CD4-positive, alpha-beta memory T cell (primary cell): ENCODE measurements around the gene MRPL1. TPM values are rescaled to one million over a fixed set of nuclear protein-coding genes. Genes with fewer than 3 reads are reported as not detected.
A peak's percentile ranks its signal among the peaks of the same experiment; 100 is the strongest.
"Not testable (repeated sequence)": the region's sequence is repeated elsewhere in the genome, so short reads cannot be mapped to it uniquely, and the experiment has no call there.

ENCODE experiments used
- CTCF ChIA-PET: fragments of 350-600 bp; sonication (Branson Sonifier 250); formaldehyde crosslinking; loops from one replicate; lab custom pipeline; 2021; ENCODE audit warnings: inconsistent platforms; ENCODE audit not compliant: partially characterized antibody; lab: Charles Lee
- POLR2A ChIA-PET: fragments of 350-600 bp; sonication (Branson Sonifier 250); formaldehyde crosslinking; loops from one replicate; lab custom pipeline; 2021; ENCODE audit not compliant: partially characterized antibody; lab: Charles Lee
- DNase-seq, 5 donors: peaks; one replicate each; pipeline versions ENCODE4 v3.0.0 to v3.0.0-alpha.2; 2020 to 2022; ENCODE audit warnings: mixed read lengths in 1 of 5
- H3K27ac ChIP-seq: one replicate; pipeline ENCODE4 v1.7.0; 2013; ENCODE audit warnings: low read depth, low read length
- H3K27me3 ChIP-seq: 2 replicates; pipeline ENCODE4 v1.7.0; 2013; ENCODE audit warnings: mild to moderate bottlenecking, low read length, moderate library complexity; ENCODE audit not compliant: insufficient read depth
- H3K36me3 ChIP-seq: 2 replicates; pipeline ENCODE4 v1.7.0; 2013; ENCODE audit warnings: mild to moderate bottlenecking, low read length, moderate library complexity; ENCODE audit not compliant: insufficient read depth
- H3K4me1 ChIP-seq: 2 replicates; pipeline ENCODE4 v1.7.0; 2013; ENCODE audit warnings: mild to moderate bottlenecking, low read length, moderate library complexity; ENCODE audit not compliant: insufficient read depth
- H3K4me3 ChIP-seq, 2 donors: one replicate each; pipeline ENCODE4 v1.7.0; 2013; ENCODE audit warnings: low read length in 2 of 2, mild to moderate bottlenecking in 1 of 2
- H3K9me3 ChIP-seq, 2 donors: one replicate each; pipeline ENCODE4 v1.7.0; 2013; ENCODE audit warnings: low read length in 2 of 2, control low read depth in 1 of 2; ENCODE audit not compliant: control insufficient read depth in 1 of 2
- H3K27ac Mint-ChIP-seq, 7 donors: one replicate each; pipeline ENCODE4 v1.8.0; 2020 to 2021; ENCODE audit warnings: mixed read lengths in 7 of 7, mild to moderate bottlenecking in 6 of 7, inconsistent platforms in 3 of 7, moderate library complexity in 3 of 7
- H3K27me3 Mint-ChIP-seq, 2 donors: one replicate each; pipeline ENCODE4 v1.8.0; 2020 to 2021; ENCODE audit warnings: mixed read lengths in 2 of 2
- H3K36me3 Mint-ChIP-seq, 2 donors: one replicate each; pipeline ENCODE4 v1.8.0; 2020 to 2021; ENCODE audit warnings: mixed read lengths in 2 of 2, inconsistent platforms in 1 of 2, mild to moderate bottlenecking in 1 of 2
- H3K4me1 Mint-ChIP-seq, 4 donors: one replicate each; pipeline ENCODE4 v1.8.0; 2020 to 2021; ENCODE audit warnings: mixed read lengths in 4 of 4, mild to moderate bottlenecking in 1 of 4
- H3K4me3 Mint-ChIP-seq, 8 donors: one replicate each; pipeline ENCODE4 v1.8.0; 2020 to 2021; ENCODE audit warnings: mixed read lengths in 8 of 8, mild to moderate bottlenecking in 7 of 8, moderate library complexity in 6 of 8, inconsistent platforms in 3 of 8
- H3K9me3 Mint-ChIP-seq, 8 donors: one replicate each; pipeline ENCODE4 v1.8.0; 2020 to 2021; ENCODE audit warnings: mixed read lengths in 8 of 8, mild to moderate bottlenecking in 5 of 8, inconsistent platforms in 3 of 8, moderate library complexity in 1 of 8
- intact Hi-C: fragments of 100-400 bp; cut with micrococcal nuclease; formaldehyde crosslinking; loops from one replicate; pipeline ENCODE4 v1.15.1; 2023
- polyA plus RNA-seq, 2 donors: library from polyadenylated mRNA; unstranded; fragments of 300-500 nt; fragmentation: Illumina TruSeq; gene quantifications; one replicate each; pipeline ENCODE4 v1.2.3, GENCODE V29; 2021
- total RNA-seq, 2 experiments: library from RNA; stranded (reverse); gene quantifications; one replicate each; pipeline ENCODE4 v1.2.3, GENCODE V29; 2021

Gene MRPL1
- total and polyA plus RNA-seq, 4 experiments from 2014 or later, result 18.6 to 46.4 (median 25.0) TPM

DNA sequence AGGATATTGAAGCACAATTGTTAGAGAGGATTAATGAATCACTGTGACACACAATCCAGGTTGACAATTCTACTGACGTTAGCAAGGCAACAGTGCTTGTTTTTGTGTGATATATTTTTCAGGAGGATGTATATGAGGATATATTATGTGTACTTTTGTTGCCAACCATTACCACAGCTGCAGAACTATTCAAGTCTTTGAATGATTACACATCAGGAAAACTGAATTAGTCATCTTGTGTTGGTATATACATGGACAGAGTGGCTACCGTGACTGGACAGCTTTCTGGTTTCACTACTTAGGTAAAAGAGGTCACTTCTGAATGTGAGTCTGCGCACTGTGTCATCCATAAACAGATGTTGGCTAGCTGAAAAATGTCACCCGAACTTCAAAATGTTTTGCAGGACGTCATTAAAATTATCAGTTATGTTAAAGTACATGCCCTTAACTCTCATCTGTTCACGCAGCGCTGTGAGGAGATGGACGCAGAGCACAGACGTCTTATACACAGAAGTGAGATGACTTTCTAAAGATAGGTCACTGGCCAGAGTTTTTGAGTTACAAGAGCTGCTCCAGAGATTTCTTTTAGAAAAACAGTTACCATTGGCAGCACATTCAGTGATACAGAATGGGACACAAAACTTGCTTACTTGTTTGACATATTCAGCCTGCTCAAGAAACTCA, 69.0 kb downstream of the MRPL1 start:
- Mint-ChIP-seq H3K27me3 (no peaks in the 10 kb centered on the region), H3K27ac (no peak overlapping the region), H3K36me3 (peaks cover 41 to 51% of the 10 kb centered on the region in 2 donors), H3K9me3 (no peaks in the 10 kb centered on the region), H3K4me1 (peaks cover 0 to 2% (median under 1%) of the 10 kb centered on the region in 4 donors), H3K4me3 (no peak overlapping the region)
- DNase-seq, result no peak
- intact Hi-C loops, result no loop called here
- no peaks in the 10 kb centered on the region for H3K27me3 ChIP-seq
- H3K9me3 ChIP-seq, result no peaks in the 10 kb centered on the region
- H3K27ac ChIP-seq, result no peak overlapping the region
- H3K36me3 ChIP-seq, result no peaks in the 10 kb centered on the region
- H3K4me1 ChIP-seq, result no peaks in the 10 kb centered on the region
- CTCF ChIA-PET, result no interaction called here
- POLR2A ChIA-PET, result no interaction called here
- H3K4me3 ChIP-seq, result no peak overlapping the region

DNA sequence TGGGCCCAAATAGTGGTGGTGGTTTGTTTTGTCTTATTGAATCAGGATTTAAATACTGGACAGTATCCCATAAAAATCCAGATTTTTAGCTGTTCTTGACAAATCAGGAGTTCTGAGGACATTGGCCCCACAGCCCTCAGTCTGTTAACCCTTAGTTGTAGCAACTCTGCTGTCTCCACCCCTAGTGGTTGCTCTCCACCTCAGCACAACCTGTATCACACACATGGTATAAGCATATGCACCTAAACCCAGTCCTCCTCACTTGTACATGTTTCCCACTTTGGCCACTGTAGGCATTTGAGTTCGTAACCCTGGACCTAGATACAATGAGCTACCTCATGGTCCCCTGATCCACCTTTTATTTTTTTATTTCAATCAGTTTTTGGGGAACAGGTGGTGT, 75.9 kb downstream of the MRPL1 start:
- Mint-ChIP-seq H3K27ac (no peak overlapping the region), H3K4me3 (no peak overlapping the region), H3K9me3 (peaks cover 0 to 12% (median 3%) of the 10 kb centered on the region in 8 donors), H3K4me1 (peaks cover 0 to 15% (median 3%) of the 10 kb centered on the region in 4 donors), H3K27me3 (no peaks in the 10 kb centered on the region), H3K36me3 (peaks cover 62 to 72% of the 10 kb centered on the region in 2 donors)
- Histone ChIP-seq H3K27ac (no peak overlapping the region), H3K9me3 (no peaks in the 10 kb centered on the region), H3K4me3 (no peak overlapping the region), H3K4me1 (no peaks in the 10 kb centered on the region), H3K36me3 (no peaks in the 10 kb centered on the region), H3K27me3 (no peaks in the 10 kb centered on the region)
- peak in 1 of 5 donors; percentile 19 for DNase-seq
- ChIA-PET POLR2A (no interaction called here), CTCF (no interaction called here)
- intact Hi-C loops, result no loop called here

DNA sequence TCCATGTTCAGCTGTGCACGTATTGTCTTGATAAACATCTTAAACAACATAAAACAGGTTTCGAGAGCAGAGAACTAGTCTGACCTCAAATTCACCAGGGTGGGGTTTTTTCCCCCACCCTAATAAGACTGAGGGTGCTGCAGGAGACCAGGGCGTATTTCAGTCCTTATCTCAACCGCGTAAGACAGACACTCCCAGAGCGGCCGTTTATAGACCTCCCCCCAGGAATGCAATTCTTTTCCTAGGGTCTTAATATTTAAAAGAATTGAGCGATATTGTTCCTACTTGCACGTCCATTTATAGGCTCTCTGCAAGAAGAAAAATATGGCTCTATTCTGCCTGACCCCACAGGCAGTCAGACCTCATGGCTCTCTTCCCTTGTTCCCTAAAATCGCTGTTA, 83.3 kb downstream of the MRPL1 start:
- H3K4me3 Mint-ChIP-seq, H3K36me3 ChIP-seq: not testable (repeated sequence)
- H3K36me3 Mint-ChIP-seq, result peaks cover 57 to 58% of the 10 kb centered on the region in 2 donors

DNA sequence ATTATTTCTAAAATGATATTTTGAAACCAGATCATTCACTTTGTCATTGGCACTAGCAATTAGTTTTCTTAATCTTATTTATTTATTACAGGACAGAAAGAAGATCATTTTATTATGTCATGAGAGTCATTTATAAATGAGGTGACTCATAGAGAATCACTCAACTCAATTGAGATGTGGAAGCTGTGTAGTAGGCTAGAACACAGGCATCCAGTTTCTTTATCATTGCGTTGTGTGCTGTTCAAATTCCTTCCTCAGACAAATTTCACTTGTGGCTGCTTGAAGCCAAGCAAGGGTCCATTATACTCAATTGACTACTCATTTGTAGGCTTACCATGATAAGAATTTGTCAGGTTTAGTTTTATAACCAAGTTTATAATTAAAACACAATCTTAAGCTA, 87.6 kb downstream of the MRPL1 start:
- POLR2A ChIA-PET, result no interaction called here
- Histone ChIP-seq H3K27me3 (no peaks in the 10 kb centered on the region), H3K4me3 (no peak overlapping the region), H3K4me1 (no peaks in the 10 kb centered on the region), H3K36me3 (no peaks in the 10 kb centered on the region), H3K9me3 (no peaks in the 10 kb centered on the region), H3K27ac (no peak overlapping the region)
- CTCF ChIA-PET, result interaction anchor here (1.3 kb wide), 1 partner anchor 10 kb away, joined by 3 read pairs; no protein-coding TSS in a partner anchor
- no peak for DNase-seq
- Mint-ChIP-seq H3K9me3 (peaks cover 0 to 11% (median 6%) of the 10 kb centered on the region in 8 donors), H3K36me3 (peaks cover 35 to 48% of the 10 kb centered on the region in 2 donors), H3K27ac (peak overlapping the region in 1 of 7 donors; percentile 4), H3K4me1 (peaks cover 0 to 5% (median 0%) of the 10 kb centered on the region in 4 donors), H3K4me3 (no peak overlapping the region), H3K27me3 (no peaks in the 10 kb centered on the region)
- intact Hi-C loops, result no loop called here

More for the DNA sequence above, 83.3 kb downstream of the MRPL1 start:
- H3K4me1 Mint-ChIP-seq, H3K27ac Mint-ChIP-seq, H3K27me3 Mint-ChIP-seq, intact Hi-C loops, CTCF ChIA-PET, H3K4me3 ChIP-seq, H3K27ac ChIP-seq, H3K4me1 ChIP-seq, H3K9me3 ChIP-seq, POLR2A ChIA-PET, DNase-seq, H3K27me3 ChIP-seq: not testable (repeated sequence)
- H3K9me3 Mint-ChIP-seq, result peaks cover 0 to 21% (median 11%) of the 10 kb centered on the region in 8 donors

DNA sequence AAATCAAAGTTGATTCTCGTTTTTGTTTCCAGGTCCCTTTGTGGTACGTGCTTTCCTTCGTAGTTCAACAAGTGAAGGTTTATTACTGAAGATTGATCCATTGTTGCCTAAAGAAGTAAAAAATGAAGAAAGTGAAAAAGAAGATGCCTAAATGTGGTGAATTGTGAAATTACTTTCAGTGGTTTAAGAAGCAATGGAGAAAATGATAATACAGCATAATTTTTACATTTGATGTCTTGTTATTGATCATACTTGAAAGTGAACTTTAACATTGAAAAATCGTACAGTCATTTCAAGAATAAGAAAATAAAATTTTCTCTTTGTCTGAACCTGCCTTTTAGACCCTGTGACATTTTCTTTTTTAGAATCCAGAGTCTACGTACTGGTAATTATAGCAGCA, 89.8 kb downstream of the MRPL1 start:
- Histone ChIP-seq H3K4me3 (no peak overlapping the region), H3K4me1 (no peaks in the 10 kb centered on the region), H3K27ac (no peak overlapping the region), H3K36me3 (no peaks in the 10 kb centered on the region), H3K9me3 (no peaks in the 10 kb centered on the region), H3K27me3 (no peaks in the 10 kb centered on the region)
- H3K36me3 Mint-ChIP-seq, result peaks cover 20 to 36% of the 10 kb centered on the region in 2 donors
- intact Hi-C loops, result no loop called here
- peaks cover 0 to 5% (median 0%) of the 10 kb centered on the region in 4 donors for H3K4me1 Mint-ChIP-seq
- H3K27ac Mint-ChIP-seq, result peak overlapping the region in 2 of 7 donors; percentile 7 to 57
- CTCF ChIA-PET, result no interaction called here
- no peak for DNase-seq
- no peak overlapping the region for H3K4me3 Mint-ChIP-seq
- no peaks in the 10 kb centered on the region for H3K9me3 Mint-ChIP-seq
- POLR2A ChIA-PET, result no interaction called here
- no peaks in the 10 kb centered on the region for H3K27me3 Mint-ChIP-seq

DNA sequence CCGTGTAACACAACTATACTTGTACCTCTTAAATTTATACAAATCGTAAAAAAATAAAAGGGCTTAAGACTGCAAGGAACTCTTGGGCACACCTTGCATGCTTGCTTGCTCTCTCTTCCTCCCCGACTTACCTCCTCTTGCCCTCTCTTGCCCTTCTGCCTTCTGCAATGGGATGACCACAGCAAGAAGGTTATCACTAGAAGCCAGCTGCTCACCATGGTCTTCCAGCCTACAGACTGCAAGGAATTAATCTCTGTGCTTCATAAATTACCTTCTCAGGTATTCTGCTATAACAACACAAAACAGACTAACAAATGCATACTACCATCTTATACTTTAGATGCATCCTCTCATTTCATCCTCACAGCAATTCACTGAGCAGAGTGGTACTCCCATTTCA, 92.1 kb downstream of the MRPL1 start:
- intact Hi-C loops, result no loop called here
- Mint-ChIP-seq H3K36me3 (peaks cover 20 to 31% of the 10 kb centered on the region in 2 donors), H3K27ac (peak overlapping the region in 1 of 7 donors; percentile 61), H3K27me3 (no peaks in the 10 kb centered on the region), H3K4me1 (peaks cover 0 to 5% (median 0%) of the 10 kb centered on the region in 4 donors), H3K9me3 (no peaks in the 10 kb centered on the region), H3K4me3 (no peak overlapping the region)
- Histone ChIP-seq H3K27ac (no peak overlapping the region), H3K4me1 (no peaks in the 10 kb centered on the region), H3K27me3 (no peaks in the 10 kb centered on the region), H3K36me3 (no peaks in the 10 kb centered on the region), H3K9me3 (no peaks in the 10 kb centered on the region), H3K4me3 (no peak overlapping the region)
- CTCF ChIA-PET, result no interaction called here
- DNase-seq, result no peak
- POLR2A ChIA-PET, result no interaction called here

DNA sequence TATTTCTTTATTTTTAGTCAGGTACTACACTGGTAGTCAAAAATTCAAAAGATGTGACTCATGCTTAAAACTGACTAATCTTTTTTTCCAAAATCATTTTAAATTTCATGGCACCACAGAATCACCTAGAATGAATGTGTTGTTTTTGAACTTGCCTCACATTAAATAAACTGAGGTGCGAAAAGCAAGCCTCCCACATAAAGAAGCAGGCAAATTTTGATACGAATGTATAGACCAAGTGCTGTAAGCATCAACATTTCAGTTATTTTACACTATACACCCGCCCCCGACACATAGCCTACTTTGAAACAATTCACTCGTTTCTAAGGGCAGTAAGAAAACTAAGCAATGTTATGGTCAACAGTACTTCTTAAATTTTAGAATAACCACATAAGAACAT, 94.3 kb downstream of the MRPL1 start:
- DNase-seq, result no peak

More for the DNA sequence above, 94.3 kb downstream of the MRPL1 start:
- Histone ChIP-seq H3K4me1 (no peaks in the 10 kb centered on the region), H3K27me3 (no peaks in the 10 kb centered on the region), H3K9me3 (no peaks in the 10 kb centered on the region), H3K4me3 (no peak overlapping the region), H3K36me3 (no peaks in the 10 kb centered on the region), H3K27ac (no peak overlapping the region)
- CTCF ChIA-PET, result no interaction called here
- Mint-ChIP-seq H3K4me1 (no peaks in the 10 kb centered on the region), H3K27ac (peak overlapping the region in 1 of 7 donors; percentile 72), H3K4me3 (no peak overlapping the region), H3K36me3 (peaks cover 9 to 20% of the 10 kb centered on the region in 2 donors), H3K27me3 (no peaks in the 10 kb centered on the region), H3K9me3 (no peaks in the 10 kb centered on the region)
- POLR2A ChIA-PET, result no interaction called here
- intact Hi-C loops, result no loop called here
